ENCODE data around the gene MACROD2.
"Not testable (repeated sequence)": the region's sequence is repeated elsewhere in the genome, so short reads cannot be mapped to it uniquely, and the experiment has no call there.

Gene MACROD2

DNA sequence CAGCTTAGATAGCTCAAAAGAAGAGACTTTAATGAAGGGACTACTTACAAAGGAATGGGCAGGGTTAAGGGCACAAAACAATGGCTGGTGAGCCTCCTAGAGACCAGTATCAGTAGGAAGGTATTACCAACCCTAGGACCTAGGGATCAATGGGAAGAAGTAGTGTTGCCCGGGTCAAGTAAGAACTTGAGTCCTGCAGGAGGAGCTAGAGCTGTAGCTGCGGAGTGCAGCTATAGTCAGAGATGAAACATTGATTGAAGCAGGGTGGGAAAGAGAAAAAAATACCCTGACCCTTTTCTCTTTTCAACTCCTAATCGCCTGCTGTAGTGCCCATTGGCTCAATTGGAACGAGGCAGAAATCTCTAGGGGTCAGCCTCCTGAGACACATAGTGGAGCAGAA lies 198.1 kb downstream of the MACROD2 start:
- no peak for DNase-seq (ENCODE audit: low read depth)

DNA sequence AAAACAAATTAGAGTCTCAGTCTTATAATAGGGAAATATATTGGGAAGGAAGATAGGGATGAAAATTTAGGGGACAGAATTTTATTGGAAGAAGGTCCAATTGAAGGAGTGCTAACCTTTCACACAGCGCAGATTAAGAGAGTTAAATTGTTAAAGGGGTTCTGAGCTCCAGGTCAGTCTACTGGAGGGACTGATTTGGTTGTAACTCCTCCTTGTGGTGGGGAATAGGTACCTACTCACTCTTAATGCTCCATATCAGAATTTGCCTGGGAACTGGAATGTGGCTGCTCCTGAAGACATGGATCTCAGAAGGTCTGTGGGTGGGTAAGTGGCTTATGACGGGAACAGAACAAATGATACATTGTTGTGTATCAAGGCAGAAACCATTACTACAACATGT lies 198.6 kb downstream of the MACROD2 start:
- no peak for DNase-seq (ENCODE audit: low read depth)

DNA sequence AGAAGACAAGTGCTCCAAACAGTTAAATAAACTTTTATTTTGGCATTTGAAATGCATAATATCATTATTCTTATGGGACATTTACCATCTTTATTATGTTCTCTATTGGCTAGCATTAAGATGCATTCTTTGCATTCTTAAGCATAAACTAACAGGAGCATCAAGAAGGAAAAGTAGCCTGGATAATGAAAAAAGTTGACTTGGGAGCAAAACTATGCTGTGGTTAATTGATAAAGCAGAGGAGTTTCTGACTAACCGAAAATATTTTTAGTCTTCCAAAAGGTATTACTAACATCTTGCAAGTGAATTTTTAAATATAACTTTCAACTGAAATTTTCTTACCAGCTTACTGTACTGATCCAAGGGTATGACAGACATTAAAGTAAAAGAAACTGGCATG lies 201.8 kb downstream of the MACROD2 start:
- DNase-seq (ENCODE audit: low read depth): no peak

DNA sequence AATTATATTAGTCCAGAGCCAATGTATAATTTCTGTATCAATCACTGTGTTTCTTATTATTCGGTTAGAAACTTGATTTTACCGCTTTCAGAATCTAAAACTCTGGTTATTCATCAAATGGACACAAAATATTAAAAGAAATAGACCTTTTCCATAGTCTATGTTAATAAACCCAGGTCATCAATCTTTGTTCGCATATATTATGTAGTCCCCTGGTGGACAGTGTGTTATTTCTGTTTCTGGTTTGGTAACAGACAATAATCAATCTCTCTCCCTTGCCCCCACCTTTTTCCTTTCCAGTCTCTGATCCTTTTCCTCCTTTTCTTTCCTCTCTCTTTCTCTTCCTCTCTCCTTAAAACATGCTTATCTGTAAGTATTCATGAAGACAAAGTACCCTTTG lies 203.1 kb downstream of the MACROD2 start:
- no peak for DNase-seq (ENCODE audit: low read depth)

DNA sequence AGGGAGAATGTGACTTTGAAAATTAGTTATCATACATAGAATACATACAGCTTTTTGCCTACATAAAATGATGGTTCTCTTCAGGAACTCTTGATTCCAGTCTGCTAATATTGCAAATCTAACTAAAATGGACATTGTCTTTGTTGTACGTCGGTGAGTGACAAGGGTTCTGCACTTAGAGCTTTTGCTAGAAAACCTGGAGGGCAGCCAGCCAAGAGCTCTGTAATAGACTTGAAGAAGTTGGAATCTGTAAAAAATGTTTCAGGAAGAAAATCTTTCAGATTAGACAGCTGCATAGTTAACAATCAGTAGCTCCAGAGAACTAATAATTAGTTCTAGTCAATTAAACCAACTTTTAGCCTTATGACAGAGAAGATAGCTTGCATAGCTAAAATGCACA lies 203.8 kb downstream of the MACROD2 start:
- no peak for DNase-seq (ENCODE audit: low read depth)

DNA sequence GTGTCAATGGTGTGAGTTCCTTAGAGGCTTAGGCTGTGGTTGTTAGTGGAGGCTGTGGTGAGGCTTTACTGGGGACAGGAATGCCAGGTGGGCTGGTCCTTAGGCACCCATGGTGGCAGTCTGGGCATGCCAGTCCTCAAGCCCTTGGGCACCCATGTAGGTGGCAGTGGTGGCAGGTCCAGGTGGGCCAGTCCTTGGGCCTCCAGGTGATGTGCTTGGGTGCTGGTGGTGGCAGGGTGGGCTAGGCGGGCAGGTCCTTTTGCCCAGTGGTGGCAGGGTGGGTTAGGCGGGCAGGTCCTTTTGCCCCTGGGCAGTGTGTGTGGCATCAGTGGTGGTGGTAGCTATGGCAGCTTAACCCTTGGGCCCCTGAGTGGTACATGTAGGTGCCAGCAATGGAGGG lies 208.3 kb downstream of the MACROD2 start:
- no peak for DNase-seq (ENCODE audit: low read depth)

DNA sequence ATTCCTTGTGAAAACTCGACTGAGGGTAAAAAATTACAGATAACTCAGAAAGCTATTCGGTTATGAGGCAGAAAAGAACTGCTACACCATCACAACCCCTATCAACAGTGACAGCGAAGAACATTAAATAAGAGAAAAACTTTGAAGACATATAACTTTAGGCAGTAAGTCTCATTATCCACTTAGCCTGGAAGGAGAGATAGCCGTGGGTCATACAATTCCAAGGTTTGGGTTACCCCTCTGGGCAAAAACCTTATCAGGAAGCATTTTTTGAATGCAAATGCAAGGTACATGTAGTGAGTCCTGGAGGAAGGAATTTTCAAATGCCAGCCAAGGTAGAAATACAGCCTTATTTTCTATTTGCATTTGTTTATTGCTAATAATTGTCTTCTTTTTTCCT lies 212.3 kb downstream of the MACROD2 start:
- DNase-seq (ENCODE audit: low read depth): no peak

DNA sequence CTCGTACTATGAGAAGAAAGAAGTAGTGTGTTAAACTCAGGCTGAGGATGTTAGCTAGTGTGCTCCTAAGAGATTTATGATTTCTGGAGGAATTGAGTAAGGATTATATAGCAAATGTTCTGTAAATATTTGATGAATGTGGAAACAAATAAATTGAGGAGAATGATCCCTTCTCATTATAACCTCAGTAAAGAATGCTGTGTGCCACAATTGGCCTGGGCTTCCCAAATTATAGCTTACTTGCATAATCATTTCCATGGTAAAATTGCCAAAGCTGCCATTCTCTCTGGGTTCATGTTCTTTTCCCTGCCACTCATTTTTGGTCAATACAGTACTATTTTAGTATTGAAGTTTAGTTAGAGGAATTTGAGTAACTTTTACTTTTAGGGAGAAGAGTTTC lies 213.6 kb downstream of the MACROD2 start:
- no peak for DNase-seq (ENCODE audit: low read depth)

DNA sequence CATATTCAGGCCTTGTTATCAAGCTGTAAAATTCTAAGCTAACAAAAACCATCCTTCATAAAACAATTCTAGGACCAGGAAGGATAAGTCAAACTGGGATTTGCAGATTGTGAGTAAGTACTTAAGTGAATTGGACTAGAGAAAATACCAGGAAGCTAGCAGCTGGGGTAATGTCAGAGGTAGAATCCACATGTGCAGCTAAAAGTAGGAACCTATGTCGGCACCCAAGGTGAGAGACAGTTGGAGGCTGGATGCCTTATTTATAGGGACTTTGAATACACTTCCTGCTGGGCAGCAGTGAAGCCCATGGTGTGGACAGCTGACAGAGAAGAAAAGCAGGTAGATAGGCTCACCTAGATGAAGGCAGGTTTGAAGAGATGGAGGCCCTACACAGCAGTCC lies 214.8 kb downstream of the MACROD2 start:
- no peak for DNase-seq (ENCODE audit: low read depth)

DNA sequence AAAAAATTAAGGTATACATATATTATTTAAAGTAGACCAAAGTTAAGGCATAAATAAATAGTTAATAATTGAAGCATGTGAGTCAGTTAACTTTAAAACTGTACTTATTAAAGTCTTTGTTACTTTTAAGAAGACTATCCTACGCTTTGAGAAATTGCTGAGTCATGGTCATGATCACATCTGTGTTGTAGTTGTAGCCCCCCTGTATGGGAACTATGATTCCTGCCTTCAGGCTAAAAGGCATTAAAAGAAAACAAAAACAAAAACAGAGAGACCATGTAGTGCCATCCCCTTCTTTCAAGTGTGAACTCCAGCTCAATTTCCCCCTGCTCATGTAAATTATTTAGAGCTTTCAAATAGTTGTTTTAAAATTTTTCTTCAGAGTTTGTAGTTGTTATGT lies 218.7 kb downstream of the MACROD2 start:
- no peak for DNase-seq (ENCODE audit: low read depth)

DNA sequence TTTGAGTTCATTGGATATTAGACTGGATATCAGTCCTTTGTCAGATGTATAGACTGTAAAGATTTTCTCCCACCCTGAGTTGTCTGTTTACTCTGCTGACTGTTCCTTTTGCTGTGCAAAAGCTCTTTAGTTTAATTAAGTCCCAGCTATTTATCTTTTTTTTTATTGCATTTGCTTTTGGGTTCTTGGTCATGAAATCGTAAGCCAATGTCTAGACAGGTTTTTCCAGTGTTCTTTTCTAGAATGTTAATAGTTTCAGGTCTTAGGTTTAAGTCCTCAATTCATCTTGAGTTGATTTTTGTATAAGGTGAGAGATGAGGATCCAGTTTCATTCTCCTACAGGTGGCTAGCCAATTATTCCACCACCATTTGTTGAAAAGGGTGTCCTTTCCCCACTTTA lies 220.6 kb downstream of the MACROD2 start:
- DNase-seq (ENCODE audit: low read depth): not testable (repeated sequence)

DNA sequence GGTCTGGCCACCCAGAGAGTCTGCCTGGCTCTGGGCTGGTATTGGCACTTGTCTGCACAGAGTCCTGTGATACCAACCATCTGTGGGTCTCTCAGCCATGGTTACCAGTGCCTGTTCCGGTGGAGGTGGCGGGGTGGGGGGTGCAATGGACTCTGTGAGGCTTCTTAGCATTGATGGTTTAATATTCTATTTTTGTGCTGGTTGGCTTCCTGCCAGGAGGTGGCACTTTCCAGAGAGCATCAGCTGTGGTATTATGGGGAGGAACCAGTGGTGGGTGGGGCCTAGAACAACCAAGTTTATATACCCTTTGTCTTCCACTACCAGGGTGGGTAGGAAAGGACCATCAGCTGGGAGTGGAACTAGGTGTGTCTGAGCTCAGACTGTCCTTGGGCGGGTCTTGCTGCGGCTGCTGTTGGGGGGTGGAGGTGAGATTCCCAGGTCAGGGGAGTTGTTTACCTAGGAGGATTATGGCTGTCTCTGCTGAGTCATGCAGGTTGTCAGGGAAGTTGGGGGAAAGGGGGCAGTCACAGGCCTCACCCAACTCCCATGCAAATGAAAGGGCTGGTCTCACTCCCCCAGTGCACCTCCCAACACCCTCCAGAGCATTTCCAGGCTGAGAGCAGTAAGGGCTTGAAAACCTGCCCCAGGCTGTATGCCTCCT lies 224.6 kb downstream of the MACROD2 start:
- DNase-seq (ENCODE audit: low read depth): no peak

DNA sequence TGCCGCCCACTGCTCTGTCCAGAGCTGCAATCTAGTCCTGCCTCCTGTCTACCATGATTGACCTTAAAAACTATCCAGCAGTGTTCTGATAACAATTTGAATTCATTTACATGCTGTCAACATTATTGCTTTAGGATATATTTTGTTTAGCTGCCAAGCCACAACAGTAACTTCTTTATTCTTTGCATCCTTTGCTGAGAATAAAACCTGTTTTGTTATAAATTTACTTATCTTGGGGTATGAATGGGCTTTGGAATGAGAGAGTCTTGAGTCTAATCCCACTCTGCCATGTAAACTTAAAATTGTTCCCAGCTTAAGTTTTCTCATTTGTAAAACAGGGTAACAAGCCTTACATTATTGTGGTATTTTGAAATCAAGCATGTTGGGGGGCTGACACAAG lies 225.7 kb downstream of the MACROD2 start:
- DNase-seq (ENCODE audit: low read depth): no peak

DNA sequence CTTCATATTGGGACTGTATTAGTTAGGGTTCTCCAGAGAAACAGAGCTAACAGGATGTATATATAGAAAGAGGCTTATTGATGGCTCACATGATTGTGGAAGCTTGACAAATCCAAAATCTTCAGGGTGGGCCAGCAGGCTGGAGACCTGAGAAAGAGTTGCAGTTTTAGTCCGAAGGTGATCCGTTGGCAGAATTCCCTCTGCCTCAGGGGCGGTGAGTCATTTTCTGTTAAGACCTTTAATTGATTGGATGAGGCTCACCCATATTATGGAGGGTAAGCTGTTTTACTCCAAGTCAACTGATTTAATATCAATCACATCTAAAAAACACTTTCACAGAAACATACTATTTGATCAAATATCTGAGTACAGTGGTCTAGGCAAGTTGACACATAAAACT lies 228.5 kb downstream of the MACROD2 start:
- DNase-seq (ENCODE audit: low read depth): no peak

DNA sequence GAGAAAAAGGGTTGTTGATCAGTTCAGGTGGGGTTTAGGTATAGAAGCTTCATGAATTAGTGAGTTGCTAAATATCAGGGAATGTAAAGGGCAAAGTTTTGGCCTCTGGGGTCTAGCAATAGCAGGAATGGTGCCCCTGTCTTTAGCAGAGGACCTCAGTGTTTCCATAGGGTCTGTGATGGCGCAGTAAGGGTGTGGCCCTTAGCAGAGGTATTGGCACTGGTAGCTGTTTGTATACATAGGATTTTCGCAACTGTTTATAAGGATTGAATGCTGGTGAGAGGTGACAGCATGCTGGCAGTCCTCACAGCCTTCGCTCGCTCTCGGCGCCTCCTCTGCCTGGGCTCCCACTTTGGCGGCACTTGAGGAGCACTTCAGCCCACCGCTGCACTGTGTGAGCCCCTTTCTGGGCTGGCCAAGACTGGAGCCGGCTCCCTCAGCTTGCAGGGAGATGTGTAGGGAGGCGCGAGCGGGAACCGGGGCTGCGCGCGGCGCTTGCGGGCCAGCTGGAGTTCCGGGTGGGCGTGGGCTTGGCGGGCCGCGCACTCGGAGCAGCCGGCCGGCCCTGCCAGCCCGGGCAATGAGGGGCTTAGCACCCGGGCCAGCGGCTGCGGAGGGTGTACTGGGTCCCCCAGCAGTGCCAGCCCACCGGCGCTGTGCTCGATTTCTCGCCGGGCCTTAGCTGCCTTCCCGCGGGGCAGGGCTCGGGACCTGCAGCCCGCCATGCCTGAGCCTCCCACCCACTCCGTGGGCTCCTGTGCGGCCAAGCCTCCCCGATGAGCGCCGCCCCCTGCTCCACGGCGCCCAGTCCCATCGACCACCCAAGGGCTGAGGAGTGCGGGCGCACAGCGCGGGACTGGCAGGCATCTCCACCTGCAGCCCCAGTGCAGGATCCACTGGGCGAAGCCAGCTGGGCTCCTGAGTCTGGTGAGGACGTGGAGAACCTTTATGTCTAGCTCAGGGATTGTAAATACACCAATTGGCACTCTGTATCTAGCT lies 231.0 kb downstream of the MACROD2 start:
- not testable (repeated sequence) for DNase-seq (ENCODE audit: low read depth)

DNA sequence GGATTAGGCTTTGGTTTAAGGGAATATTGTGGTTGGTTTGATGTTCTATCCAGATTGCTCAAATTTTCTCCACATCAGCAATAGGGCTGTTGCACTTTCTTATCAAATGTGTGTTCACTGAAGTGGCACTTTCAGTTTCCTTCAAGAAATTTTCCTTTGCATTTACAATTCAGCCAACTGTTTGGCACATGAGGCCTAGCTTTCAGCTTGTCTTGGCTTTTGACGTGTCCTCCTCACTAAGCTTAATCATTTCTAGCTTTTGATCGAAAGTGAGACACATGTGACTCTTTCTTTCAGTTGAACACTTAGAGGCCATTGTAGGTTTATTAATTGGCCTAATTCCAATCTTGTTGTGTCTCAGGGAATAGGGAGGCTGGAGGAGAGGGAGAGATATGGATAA lies 237.3 kb downstream of the MACROD2 start:
- DNase-seq (ENCODE audit: low read depth): no peak

DNA sequence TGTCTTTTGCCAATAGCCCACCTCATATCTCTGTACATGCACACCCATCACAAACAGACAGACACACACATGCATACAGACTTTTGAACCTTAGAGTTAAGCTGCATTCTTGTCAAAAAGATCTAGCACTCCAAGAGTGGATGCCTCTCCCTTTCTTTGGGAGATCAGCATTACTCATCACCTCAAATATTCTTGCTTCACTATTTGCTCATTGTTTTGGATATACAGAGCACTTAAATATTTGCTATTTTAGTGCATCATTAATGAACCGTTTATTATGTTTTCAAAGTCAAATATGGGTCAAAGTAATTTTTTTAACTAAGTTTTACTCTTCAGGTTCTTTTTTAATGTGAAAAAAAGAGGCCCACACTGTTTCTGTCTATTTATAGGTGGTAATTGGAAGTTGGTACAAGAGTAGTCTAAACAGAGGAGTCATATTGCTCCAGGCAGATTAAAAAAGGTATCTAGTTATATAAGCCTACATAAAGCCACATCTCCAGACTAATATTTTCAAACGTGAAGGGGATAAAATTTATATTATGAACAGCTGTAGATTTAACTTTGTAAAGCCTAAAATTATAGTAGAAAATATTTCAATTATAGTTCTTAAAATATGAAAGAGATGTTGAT lies 239.5 kb downstream of the MACROD2 start:
- no peak for DNase-seq (ENCODE audit: low read depth)

DNA sequence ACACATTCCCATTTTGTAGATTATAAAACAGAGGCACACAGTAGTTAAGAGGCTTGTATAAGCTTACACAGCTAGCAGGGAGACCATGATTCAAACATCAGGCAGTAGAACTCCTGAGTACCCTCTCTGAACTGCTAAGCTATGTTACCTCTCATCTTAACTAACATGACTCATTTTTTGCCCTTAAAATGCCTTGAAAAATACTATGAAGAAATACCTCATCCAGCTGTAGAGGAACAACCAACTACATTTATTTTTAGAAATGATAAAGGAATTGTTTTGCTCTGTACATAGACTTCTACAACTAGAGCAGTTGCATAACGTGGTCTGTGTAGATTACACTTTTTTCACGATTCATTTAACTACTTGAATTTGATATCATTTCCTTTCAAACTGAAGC lies 240.0 kb downstream of the MACROD2 start:
- no peak for DNase-seq (ENCODE audit: low read depth)

DNA sequence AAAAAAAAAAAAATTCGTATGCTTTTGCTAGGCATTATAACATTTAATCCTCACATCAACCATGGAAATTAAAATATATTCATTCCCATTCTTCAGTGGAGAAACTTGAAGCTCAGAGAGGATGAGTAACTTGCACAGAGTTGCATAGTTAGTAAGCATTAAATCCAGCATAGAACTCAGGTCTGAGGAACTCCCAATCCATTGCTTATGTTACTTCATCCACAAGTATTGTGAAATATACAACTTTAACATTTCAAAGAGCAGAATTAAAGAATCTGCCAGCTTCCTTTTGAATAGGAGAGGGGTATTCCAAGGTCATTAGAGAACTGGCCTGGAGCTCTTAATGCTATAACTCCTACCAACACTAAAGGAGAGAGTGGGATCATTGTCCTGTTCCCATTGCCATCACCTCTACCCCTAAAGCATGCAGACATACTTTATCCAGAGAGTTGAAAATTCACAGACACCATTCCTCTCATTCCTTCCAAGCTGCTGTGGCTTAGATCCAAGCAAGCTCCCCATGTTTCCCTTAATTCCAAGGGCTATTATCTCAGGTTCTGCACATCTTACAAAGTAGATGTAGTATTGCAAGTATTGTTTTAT lies 250.2 kb downstream of the MACROD2 start:
- DNase-seq (ENCODE audit: low read depth): no peak

DNA sequence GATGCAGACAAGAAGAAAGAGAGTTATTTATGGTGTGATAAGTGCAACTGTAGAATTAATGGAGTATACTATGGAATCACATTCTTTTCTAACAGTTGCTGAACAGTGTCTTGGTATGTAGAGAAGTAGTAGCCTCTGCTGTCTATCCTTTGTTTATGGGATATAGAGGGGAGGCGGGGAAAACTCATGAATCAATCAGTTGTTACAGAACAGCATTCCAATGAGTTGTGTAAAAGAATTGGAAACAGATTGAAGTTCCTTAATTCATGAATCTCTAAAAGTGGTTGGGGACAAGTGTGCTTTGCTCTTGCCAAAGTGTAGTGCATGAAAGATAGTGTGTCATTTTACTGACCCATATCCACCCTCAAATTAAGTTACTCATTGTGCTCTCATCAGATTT lies 264.4 kb downstream of the MACROD2 start:
- no peak for DNase-seq (ENCODE audit: low read depth)

DNA sequence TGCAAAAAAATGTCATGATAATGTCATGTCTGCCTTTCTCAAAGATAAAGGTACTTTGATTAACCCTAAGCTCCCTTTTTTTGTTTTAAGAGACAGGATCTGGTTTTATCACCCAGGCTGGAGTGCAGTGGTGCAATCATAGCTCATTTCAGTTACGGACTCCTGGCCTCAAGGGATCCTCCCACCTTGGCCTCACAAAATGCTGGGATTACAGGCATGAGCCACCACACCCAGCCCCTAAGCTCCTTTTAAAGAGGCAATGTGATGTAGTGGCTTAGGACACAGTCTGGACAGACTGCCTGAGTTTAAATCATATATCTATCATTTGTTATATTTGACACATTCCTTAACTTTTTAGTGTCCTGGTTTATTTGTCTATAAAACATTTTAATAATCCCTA lies 265.1 kb downstream of the MACROD2 start:
- no peak for DNase-seq (ENCODE audit: low read depth)

DNA sequence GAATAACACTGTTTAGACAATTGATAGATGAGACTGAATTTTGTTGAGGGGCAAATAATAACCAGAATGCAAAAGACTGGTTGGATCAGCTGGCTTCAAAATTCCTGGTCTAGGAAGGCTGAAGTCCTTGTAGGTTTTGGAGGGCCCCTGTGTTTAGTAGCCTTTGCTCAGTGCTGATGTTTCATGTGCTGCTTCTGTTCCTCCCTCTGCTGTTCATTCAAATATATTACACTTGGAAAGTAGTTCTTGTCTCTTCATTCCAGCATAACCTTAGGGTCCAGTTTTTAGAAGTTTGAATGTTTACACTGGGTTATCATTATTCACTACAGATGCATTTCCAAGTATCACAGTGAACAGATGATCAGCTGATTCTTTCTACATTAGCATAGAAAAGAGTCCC lies 269.6 kb downstream of the MACROD2 start:
- DNase-seq (ENCODE audit: low read depth): no peak

DNA sequence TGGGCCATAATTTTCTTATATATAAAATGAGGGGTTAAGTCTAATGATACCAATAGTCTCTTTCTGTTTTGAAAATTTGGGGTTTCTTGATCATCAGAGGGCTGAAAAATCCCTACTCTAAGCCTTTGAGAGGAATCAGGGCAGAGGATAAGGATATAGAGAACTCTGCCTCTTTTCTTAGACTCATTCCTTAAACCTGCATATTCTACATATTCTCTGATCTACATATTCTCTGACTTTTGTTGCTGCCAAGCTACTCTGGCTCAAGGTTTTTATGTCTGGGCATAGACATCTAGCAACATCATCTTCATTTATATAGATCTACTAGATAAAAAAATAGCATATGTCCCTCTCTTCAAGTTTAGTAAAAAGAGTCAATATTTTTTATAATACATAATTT lies 270.9 kb downstream of the MACROD2 start:
- DNase-seq (ENCODE audit: low read depth): no peak
